WTC11 (cell line): Measurements from ENCODE around the gene MED10.

Experiments
- AFF4 ChIP-seq: sonication (generic); formaldehyde crosslinking; IDR thresholded peaks from 2 replicates; pipeline ENCODE4 v1.8.1; 2023; ENCODE audit warnings: mild to moderate bottlenecking, missing genetic modification reagents, borderline replicate concordance
- ATF3 ChIP-seq: sonication (generic); formaldehyde crosslinking; conservative IDR thresholded peaks from 2 replicates; pipeline ENCODE4 v1.8.1; 2022; ENCODE audit warnings: mild to moderate bottlenecking, missing genetic modification reagents
- ATF6 ChIP-seq: sonication (generic); formaldehyde crosslinking; IDR thresholded peaks from 2 replicates; pipeline ENCODE4 v1.8.1; 2023; ENCODE audit warnings: mild to moderate bottlenecking, missing genetic modification reagents
- CREB1 ChIP-seq: sonication (generic); formaldehyde crosslinking; IDR thresholded peaks from 2 replicates; pipeline ENCODE4 v1.8.0; 2023; ENCODE audit warnings: mild to moderate bottlenecking, missing genetic modification reagents
- CTCF ChIP-seq: fragments of 200-600 bp; IDR thresholded peaks from 2 replicates; pipeline ENCODE4 v1.8.0; 2022; ENCODE audit warnings: antibody characterized with exemption
- E2F4 ChIP-seq: sonication (generic); formaldehyde crosslinking; IDR thresholded peaks from 2 replicates; pipeline ENCODE4 v1.8.1; 2022; ENCODE audit warnings: low read depth, mild to moderate bottlenecking, moderate library complexity, missing genetic modification reagents, borderline replicate concordance
- ESRRA ChIP-seq: sonication (generic); formaldehyde crosslinking; IDR thresholded peaks from 2 replicates; pipeline ENCODE4 v1.8.1; 2022; ENCODE audit warnings: mild to moderate bottlenecking, missing genetic modification reagents, borderline replicate concordance
- HMGXB4 ChIP-seq: sonication (generic); formaldehyde crosslinking; IDR thresholded peaks from 2 replicates; pipeline ENCODE4 v1.8.1; 2023; ENCODE audit warnings: mild to moderate bottlenecking, moderate library complexity, missing genetic modification reagents
- TEAD4 ChIP-seq: sonication (generic); formaldehyde crosslinking; IDR thresholded peaks from 2 replicates; pipeline ENCODE4 v1.8.0; 2022; ENCODE audit warnings: mild to moderate bottlenecking, missing genetic modification reagents
- USF2 ChIP-seq: sonication (generic); formaldehyde crosslinking; IDR thresholded peaks from 2 replicates; pipeline ENCODE4 v1.8.1; 2023; ENCODE audit warnings: mild to moderate bottlenecking, missing genetic modification reagents, moderate library complexity
- ZSCAN18 ChIP-seq: fragments of 250-450 bp; sonication (Bioruptor Pico); IDR thresholded peaks from 2 replicates; pipeline ENCODE4 v2.1.2; 2022; ENCODE audit warnings: mild to moderate bottlenecking, moderate library complexity

GRCh38 chr5:6392561-6392960 is 14.2 kb upstream of the MED10 start:
- TF ChIP-seq ATF3 (CRISPR knock-in tag) (no peak), ATF6 (CRISPR knock-in tag) (no peak), ESRRA (no peak), USF2 (CRISPR knock-in tag) (no peak), CTCF (no peak), TEAD4 (CRISPR knock-in tag) (no peak), AFF4 (CRISPR knock-in tag) (no peak), E2F4 (CRISPR knock-in tag) (no peak), HMGXB4 (CRISPR knock-in tag) (no peak), CREB1 (CRISPR knock-in tag) (no peak), ZSCAN18 (CRISPR knock-in tag) (no peak)
